NCI-H1694 (cell line): Measurements from ENCODE around the gene LMNTD2.

ENCODE experiments used
- DNase-seq: peaks from one replicate; lab custom pipeline; 2025; lab: John Stamatoyannopoulos, UW

The LMNTD2 gene

DNA sequence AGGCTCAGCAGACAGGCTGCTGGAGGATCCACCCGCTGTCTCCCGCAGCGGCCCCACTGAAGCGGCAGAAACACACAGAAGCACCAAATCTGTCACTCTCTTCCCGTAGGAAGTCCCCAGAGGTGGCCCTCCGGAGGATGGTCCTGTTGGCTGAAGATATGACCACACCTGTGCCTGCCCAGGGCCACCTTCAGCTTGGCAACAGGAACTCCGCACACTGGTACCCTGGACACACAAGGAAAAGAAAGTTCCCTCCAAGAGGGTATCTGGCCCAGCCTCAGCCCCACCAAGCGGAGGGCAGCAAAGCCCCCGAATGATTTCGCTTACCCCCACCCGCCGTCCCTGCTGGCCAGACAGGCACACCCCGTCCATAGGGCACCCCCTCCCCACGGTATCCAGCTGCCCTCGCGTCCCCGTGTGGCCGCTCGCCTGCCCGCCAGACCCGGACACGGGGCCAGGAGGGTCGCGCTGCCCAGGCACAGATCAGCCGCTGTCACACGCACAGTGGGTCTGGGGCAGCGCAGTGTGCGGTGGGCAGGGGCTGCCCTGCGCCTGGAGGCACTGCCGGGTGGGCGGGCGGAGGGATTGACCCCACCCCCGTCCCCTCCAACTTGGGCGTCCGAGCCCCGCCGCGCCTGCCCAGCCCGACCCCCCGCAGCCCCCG, 7.2 kb upstream of the LMNTD2 start:
- DNase-seq = no peak

DNA sequence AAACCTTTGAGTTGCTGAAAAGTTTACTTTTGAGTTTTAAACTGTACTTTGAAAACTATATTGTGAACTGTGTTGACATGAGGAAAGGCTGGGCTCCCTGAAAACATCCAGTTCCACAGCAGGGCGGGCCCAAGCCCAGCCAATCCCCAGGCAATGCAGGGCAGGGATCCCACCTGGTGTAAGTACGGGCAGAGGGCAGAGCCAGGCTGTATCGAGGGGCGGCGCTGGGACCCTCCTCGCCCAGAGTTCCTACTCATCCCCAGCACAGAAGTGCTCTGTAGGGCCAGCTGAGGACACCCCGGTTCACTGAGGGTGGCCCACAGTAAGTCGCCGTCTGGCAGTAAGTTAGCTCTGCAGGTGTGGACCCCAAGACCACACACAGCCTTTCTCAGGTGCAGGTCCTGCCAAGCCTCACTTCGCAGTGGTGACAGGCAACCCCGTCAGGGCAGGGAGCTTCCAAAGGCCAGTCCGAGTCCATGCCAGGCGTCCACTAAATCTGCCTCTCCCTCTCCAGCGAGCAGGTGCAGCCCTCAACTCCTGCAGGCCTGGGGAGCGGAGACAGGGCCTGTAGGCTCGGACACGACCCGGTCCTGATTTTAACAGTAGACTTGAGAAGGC, 6.6 kb upstream of the LMNTD2 start:
- DNase-seq = no peak

DNA sequence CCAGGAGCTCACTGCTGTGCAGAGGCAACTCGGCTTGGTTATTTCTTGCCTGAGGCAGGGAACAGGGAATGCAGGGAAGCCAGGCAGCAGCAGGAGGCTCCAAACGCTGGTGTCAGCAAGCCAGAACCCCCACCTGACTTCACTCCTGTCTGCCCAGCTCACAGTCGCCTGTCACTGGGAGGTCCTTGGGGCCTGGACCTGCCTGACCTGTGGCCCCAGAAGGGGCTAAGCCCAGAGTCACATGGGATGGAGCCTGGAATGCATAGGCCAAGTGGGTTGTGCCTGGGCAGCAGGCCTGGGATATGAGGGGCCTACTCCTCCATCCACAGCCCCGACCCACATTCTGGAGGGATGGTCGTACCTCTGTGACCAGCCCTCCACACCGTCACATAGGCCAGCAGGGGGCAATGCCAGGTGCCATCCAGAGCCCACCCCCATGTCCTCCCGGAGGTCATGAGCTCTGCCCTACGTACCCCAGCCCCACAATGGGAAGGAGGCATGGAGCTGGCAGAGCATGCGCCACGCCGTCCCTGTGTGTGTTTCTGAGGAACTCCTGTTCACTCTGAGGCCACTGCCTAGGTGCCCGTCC, 5.5 kb upstream of the LMNTD2 start:
- DNase-seq = no peak

DNA sequence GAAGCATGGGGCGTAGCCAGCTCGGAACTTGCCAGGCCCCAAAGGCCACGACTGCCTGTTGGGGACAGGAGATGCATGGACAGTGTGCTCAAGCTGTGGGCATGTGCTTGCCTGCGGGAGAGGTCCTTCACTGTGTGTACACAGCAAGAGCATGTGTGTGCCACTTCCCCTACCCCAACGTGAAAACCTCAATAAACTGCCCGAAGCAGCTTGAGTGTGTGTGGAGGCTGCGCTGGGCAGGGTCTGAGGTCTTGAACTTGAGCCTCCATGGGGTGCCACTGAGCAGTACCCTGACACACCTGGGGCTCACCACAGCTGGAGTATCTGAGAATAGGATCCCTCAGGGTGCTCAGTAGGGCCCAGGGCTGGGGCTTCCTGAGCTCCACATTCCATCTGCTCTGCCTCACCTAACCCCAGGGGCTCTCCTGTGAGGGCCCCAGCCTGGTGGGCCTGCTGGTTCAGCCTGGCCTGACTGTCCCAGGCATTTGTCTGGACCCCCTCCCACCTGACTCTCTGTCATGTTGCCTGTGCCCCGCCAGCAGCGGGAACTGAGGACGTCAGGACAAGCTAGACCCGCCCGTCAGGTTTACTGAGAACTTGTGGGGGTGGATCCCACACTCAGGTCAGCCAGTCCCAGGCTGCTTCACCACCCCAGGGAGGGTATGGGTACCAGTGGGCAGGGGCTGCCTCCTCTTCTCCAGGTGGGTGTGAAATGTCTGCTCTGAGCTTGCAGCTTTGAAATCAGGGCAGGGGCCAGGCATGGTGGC, 3.5 kb upstream of the LMNTD2 start:
- DNase-seq = no peak

DNA sequence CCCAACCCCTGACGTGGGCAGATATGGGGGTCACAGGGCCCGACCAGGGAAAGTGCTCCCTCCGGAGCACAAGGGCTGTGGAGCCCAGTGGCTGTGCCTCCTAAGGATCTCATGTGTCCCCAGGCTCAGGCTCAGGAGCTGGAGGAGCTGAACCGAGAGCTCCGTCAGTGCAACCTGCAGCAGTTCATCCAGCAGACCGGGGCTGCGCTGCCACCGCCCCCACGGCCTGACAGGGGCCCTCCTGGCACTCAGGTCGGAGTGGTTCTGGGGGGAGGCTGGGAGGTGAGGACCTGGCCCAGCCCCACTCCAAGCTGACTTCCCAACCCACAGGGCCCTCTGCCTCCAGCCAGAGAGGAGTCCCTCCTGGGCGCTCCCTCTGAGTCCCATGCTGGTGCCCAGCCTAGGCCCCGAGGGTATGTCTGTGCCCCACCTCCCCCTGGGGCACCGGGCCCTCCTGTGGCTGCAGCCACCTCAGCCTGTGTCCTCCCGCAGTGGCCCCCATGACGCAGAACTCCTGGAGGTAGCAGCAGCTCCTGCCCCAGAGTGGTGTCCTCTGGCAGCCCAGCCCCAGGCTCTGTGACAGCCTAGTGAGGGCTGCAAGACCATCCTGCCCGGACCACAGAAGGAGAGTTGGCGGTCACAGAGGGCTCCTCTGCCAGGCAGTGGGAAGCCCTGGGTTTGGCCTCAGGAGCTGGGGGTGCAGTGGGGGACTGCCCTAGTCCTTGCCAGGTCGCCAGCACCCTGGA, 2.7 kb upstream of the LMNTD2 start:
- no peak for DNase-seq

DNA sequence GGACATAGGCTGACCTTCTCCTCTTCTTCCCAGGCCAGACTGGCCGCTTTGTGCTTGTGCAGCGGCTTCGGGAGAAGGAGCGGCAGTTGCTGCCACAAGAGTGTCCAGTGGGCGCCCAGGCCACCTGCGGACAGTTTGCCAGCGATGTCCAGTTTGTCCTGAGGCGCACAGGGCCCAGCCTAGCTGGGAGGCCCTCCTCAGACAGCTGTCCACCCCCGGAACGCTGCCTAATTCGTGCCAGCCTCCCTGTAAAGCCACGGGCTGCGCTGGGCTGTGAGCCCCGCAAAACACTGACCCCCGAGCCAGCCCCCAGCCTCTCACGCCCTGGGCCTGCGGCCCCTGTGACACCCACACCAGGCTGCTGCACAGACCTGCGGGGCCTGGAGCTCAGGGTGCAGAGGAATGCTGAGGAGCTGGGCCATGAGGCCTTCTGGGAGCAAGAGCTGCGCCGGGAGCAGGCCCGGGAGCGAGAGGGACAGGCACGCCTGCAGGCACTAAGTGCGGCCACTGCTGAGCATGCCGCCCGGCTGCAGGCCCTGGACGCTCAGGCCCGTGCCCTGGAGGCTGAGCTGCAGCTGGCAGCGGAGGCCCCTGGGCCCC, 1.6 kb upstream of the LMNTD2 start:
- DNase-seq = no peak

DNA sequence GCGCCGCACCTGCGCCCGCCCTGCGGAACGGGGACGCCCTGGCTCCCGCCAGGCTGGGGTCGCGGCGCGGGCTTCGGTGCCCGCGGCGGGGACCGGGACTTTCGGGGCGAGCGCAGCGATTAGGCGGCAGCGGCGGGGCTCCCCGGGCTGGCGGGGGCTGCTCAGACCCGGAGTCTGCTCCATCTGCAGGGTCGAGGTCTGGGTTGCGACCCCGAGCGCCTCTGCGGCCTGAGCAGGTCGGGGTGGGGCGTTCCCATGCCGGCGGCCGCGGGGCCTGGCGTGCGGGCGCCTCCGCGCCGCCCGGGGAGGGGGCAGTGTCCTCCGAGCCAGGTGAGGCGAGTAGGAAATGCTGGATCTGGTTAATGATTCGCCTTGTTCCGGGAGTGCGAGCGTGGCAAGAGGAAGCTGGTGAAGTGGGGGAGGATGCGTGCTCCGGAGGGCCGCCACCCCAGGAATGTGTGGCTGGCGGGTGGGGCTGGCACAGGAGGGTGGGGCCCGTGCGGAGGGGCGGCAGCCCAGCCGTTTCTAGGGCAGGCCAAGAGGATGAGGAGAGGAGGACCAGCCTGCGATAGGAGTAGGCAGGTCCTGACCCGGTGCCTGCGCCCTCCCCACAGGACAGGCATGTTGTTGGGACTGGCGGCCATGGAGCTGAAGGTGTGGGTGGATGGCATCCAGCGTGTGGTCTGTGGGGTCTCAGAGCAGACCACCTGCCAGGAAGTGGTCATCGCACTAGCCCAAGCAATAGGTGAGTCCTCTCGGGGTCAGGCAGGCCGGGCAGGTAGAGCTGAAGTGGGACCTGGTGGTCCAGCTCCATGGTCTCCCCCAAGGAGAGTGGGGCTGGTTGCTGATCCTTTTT, 838 bp upstream of the LMNTD2 start:
- DNase-seq = no peak

DNA sequence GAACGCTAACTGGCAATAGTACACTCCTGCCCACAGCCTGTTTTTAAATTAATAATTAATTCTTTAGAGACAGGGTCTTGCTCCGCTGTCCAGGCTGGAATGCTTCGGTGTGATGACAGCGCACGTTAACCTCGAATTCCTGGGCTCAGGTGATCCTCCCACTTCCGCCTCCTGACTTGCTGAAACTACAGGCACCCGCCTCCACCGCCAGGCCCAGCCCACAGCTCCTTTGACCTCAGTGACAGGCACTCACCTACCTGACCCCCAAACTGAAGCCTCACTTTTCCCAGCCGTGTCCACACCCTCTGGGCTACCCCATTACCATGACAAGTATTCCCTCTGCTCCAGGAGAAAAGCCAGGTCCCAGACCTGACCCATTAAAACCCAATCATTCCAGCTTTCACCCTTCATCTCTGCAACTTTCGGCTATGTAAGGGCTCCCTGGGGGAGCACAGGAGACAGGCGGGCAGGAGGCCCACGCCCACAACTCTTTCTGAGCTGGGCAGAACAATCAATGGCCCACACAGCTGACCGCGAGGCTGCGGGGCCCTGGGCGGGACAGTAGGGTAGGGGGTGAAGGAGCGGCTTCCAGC, 730 bp downstream of the LMNTD2 start:
- no peak for DNase-seq

DNA sequence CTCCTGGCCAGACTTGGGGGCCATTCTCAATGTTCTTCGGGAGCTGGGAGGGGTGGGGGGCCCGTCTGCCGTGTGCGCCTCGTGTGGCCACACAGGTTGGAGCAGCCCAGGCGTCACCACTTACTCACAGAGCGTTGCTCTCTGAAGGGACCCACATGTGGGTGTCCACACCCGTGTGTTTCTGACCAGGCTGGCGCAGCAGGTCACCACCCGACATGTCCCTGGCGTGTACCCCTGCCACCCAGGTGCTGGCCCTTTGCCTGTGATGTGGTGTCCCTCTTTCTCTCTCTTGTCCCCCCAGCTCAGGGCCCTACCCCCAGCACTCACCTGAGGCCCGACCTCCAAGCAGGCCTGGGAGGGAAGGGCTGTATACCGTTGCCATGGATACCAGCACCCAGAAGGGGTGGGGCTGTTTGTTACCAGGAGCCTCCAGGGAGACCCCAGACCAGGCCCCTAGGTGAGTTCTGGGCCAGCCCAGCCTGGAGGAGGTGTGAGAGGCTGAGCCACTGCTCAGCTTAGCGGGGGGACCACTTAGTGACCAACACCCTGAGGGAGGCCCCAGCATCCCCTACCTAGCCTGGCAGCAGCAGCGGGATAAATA, 1.4 kb downstream of the LMNTD2 start:
- DNase-seq = no peak

DNA sequence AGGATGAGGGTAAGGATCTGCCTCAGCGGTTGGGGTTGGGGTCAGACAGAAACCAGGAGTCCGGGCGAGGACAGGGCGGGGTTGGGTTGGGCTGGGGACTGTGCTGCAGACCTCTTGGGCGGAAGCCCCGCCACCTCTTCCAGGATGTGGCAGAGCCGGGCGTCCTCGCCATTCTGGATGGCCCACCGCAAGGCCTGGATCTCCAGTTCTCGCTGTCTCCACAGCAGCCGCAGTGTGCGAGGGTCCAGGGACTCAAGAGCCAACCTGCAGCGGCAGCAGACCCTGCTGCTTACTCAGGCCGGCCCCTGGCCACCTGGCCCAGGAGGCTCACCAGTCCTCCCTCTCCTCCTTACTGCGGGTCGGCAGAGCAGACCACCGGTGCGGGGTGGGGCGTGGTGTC, 2.0 kb downstream of the LMNTD2 start:
- DNase-seq = no peak

DNA sequence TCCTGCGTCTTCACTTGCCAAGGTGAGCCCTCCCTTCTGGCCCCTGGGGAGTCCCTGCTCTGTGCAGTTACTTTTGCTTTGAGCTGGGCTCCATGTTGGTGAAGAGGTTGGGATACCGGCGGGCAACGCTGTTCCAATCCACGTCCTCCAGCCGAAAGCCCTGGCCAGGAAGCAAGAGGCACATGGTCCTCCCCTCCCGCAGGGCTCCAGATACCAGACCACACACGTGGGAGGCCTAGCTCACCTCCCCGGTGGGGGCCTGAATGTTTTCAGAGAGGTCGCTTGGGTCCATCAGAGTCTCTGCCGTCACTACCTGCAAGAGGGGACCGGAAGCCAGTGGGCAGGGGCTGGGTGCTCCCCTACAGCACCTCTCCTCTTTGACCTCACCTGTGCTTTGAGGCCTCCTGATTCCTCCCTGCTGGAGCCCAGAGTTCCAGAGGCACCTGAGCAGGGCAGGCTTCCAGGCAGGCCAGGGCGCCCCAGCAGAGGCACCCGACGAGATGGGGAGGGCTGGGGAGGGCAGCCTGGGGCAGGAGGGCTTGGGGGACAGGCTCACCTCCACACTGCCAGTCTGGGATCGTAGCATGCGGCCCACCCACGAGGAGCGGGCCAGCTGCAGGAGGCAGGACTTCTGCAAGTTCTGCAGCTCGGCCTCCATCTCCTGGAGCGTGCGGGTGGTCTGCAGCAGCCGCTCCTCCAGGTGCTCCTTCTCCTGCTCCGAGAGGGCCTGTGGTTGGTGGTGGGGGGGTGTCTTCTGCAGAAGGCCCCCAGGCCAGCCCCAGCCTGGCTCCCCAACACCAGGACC, 3.0 kb downstream of the LMNTD2 start:
- no peak for DNase-seq

DNA sequence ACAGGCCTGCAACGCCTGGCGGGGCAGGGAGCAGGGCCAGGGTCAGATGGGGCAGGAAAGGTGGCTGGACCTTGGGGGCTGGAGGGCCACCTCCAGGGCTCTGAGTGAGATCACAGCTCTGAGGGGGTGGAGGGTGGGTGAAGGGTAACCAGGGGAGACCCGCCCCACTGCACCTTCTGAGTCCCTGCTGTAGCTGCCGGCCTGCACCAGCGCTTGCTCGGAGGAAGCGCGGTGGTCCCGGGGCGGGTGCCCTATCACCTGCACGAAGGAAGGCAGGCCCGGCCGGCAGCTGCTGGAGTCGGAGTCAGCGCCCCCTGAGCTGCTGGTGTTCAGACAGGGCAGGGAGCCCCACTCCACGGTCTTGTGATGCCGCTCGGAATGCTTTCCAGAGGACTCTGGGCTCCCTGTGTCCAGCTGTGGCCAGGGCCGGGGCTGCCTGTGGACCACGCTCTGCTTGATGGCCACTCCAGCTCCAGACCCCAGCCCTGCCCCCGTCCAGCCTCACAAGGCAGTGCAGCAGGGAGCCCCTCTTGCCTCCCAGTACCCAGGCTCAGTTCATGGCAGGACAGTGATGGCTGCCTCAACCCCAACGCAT, 3.8 kb downstream of the LMNTD2 start:
- no peak for DNase-seq

DNA sequence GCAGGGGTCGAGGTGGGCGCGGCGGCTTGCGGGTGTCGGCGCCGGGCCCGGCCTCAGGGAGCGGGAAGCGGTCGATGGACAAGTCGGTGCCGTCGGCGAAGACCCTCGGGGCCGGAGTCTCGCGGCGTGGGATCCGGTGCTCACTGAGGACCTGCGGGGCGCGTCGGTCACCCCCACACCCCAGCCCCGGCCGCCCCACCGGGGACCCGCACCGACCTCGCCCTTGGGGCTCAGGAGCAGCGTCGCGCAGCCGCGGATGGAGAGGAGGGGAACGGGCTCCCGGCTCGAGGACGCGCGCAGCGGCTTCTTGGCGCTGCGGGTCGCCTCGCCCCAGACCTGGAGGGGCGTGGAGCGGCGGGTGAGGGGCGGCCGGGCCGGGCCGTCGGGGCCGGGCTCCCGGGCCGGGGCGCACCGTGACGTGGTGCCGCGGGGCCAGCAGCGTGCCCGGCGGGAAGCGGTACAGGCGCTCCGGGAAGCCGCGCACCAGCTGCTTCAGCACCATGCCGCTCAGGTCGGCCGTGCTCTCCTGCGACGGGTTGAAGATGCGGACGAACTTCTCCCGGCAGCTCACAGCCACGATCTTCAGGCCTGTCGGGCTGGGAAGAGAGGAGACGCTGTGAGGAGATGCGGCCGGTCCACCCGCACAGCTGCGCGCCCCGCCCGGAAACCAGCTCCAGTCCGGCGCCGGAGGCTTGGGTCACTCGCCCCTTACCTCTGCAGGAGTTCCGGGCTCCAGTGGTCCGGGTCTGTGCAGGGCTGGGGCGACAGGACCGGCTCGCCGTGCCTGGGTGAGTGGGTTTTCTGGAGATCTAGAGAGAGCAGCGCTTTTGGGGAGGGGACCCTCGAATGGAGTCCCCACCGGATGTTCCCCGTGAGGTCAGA, 4.5 kb downstream of the LMNTD2 start:
- DNase-seq = no peak

DNA sequence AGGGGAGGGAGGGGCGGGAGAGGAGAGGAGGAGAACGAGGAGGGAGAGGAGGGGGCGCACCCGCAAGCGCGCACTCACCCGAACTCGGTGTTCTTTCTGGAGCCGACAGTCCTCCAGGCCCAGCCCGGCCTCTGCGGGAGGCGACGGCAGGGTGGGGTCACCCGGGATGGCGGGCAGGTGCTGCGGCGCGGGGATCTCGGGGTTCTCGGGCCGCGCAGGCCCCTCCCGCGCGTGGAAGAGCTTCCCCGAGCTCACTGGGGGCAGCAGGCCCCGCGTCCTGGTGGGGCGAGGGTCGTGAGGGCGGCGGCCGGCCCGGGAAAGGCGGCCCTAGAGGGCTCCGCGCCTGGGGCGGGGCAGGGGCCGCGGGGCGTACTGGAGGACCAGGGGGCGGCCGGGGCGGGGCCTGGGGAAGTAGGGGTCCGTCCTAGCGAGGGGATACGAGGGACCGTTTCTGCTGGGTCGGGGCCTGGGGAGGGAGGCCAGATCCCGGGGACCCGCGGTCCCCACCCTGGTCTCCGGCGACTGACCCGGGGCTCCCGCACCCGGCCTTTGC, 5.2 kb downstream of the LMNTD2 start:
- no peak for DNase-seq

DNA sequence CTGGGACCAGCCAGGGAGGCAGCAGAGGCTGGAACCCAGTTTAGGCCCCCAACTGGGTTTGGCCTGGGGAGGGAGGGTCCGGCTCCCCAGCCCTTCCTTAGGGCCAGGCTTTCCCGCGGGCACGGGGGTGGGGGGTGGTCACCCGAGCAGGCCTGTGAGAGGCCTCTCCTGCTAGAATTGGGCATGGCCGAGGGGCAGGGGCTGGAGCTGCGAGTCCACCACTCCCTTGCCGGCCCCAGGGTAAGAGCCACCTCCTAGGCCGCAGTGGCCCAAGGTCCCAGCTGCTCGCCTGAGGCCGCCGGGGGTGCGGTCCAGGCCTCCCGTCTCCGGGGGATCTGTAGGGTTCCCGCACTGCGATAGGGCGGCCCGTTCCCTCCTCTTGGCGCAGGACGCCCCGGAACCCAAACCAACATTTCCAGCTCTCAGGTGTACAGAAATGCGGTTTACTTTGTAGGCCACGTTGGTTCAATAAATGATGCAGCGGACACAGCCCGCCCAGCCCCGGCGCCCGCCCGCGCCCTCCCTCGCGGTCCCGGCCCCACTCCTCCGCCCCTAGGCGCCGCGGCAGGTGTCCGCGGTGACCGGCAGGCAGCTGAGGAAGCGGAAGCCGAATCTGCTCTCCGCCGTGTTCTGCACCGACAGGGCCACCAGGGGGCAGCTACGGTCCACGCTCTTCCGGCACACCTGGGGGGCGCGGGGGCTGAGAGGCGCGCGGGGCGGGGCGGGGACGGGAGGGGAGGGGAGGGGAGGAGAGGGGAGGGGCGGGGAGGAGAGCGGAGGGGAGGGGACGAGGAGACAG, 5.9 kb downstream of the LMNTD2 start:
- DNase-seq = no peak

DNA sequence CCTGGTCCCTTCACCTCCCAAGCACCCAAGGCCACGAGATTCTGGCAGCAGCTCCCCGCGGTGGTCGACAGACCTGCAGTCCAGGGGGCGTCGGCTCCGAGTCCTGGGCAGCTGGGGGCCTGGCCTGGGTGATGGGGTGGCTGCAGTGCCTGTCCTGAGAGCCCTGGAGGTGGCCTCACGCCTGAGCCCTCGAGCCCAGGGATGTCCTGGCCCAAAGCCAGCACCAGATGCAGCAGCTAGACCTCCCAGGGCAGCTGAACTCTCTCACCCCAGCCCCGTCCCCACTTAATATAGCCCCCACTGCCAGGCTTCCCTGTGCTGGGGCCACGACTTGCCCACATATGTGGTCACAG, 6.6 kb downstream of the LMNTD2 start:
- DNase-seq = no peak
